Endothelial cell (in vitro differentiated cells): ENCODE measurements around the gene UBE2Q2. TPM values are rescaled to one million over a fixed set of nuclear protein-coding genes. Genes with fewer than 3 reads are reported as not detected.

Experiments
- DNase-seq: peaks from one replicate; pipeline ENCODE4 v3.0.0; 2021; ENCODE audit warnings: low spot score
- H3K27ac Mint-ChIP-seq: one replicate; pipeline ENCODE4 v1.8.0; 2021; ENCODE audit warnings: mixed read lengths, inconsistent platforms; ENCODE audit not compliant: unreplicated experiment
- H3K27me3 Mint-ChIP-seq: one replicate; pipeline ENCODE4 v1.8.0; 2021; ENCODE audit warnings: mild to moderate bottlenecking, moderate library complexity, mixed read lengths, inconsistent platforms; ENCODE audit not compliant: unreplicated experiment
- H3K36me3 Mint-ChIP-seq: one replicate; pipeline ENCODE4 v1.8.0; 2021; ENCODE audit warnings: mild to moderate bottlenecking, low read depth, mixed read lengths, inconsistent platforms; ENCODE audit not compliant: unreplicated experiment
- H3K4me1 Mint-ChIP-seq: one replicate; pipeline ENCODE4 v1.8.0; 2021; ENCODE audit warnings: mild to moderate bottlenecking, mixed read lengths, inconsistent platforms; ENCODE audit not compliant: unreplicated experiment
- H3K4me3 Mint-ChIP-seq: one replicate; pipeline ENCODE4 v1.8.0; 2021; ENCODE audit warnings: mild to moderate bottlenecking, mixed read lengths, inconsistent platforms; ENCODE audit not compliant: unreplicated experiment
- H3K9me3 Mint-ChIP-seq: one replicate; pipeline ENCODE4 v1.8.0; 2021; ENCODE audit warnings: mixed read lengths, inconsistent platforms; ENCODE audit not compliant: unreplicated experiment
- CTCF ChIP-seq: fragments of 200-600 bp; sonication (generic); IDR thresholded peaks from one replicate; pipeline ENCODE4 v1.5.0; 2021; ENCODE audit warnings: antibody characterized with exemption; ENCODE audit not compliant: unreplicated experiment
- total RNA-seq: library from RNA; stranded (reverse); fragmentation: NEBNext Ultra II Directional; extraction: Animal tissue kit (Norgen Biotek cat#: 25700); gene quantifications from one replicate; pipeline ENCODE4 v1.2.1, GENCODE V29; 2021; ENCODE audit not compliant: unreplicated experiment

The UBE2Q2 gene
- total RNA-seq, 1 donor from 2014 or later = 28.9 TPM

- no peak overlapping the region for H3K4me3 Mint-ChIP-seq
- no peak overlapping the region for H3K27ac Mint-ChIP-seq
- no peak for DNase-seq
- peaks cover 7% of the 10 kb centered on the region for H3K36me3 Mint-ChIP-seq
- H3K9me3 Mint-ChIP-seq = no peaks in the 10 kb centered on the region
- H3K4me1 Mint-ChIP-seq = peaks cover 26% of the 10 kb centered on the region
- H3K27me3 Mint-ChIP-seq = peaks cover 7% of the 10 kb centered on the region
- TF ChIP-seq CTCF = no peak
Measured at GRCh38 chr15:75891895-75892294, 48.6 kb downstream of the UBE2Q2 start.

- TF ChIP-seq CTCF = no peak
Measured at GRCh38 chr15:75895731-75896130, 52.5 kb downstream of the UBE2Q2 start.

GRCh38 chr15:75900577-75900976 lies 57.3 kb downstream of the UBE2Q2 start:
- H3K36me3 Mint-ChIP-seq = peaks cover 6% of the 10 kb centered on the region
- TF ChIP-seq CTCF = no peak
- peaks cover 34% of the 10 kb centered on the region for H3K4me1 Mint-ChIP-seq
- DNase-seq = no peak
- H3K4me3 Mint-ChIP-seq = no peak overlapping the region
- no peaks in the 10 kb centered on the region for H3K9me3 Mint-ChIP-seq
- H3K27ac Mint-ChIP-seq = no peak overlapping the region
- H3K27me3 Mint-ChIP-seq = peaks cover 14% of the 10 kb centered on the region

More at GRCh38 chr15:75895731-75896130, 52.5 kb downstream of the UBE2Q2 start:
- Mint-ChIP-seq H3K36me3 (peaks cover 7% of the 10 kb centered on the region), H3K4me3 (no peak overlapping the region), H3K27me3 (peaks cover 7% of the 10 kb centered on the region), H3K9me3 (no peaks in the 10 kb centered on the region), H3K27ac (peak overlapping the region; percentile 31), H3K4me1 (peaks cover 6% of the 10 kb centered on the region)
- no peak for DNase-seq

DNA sequence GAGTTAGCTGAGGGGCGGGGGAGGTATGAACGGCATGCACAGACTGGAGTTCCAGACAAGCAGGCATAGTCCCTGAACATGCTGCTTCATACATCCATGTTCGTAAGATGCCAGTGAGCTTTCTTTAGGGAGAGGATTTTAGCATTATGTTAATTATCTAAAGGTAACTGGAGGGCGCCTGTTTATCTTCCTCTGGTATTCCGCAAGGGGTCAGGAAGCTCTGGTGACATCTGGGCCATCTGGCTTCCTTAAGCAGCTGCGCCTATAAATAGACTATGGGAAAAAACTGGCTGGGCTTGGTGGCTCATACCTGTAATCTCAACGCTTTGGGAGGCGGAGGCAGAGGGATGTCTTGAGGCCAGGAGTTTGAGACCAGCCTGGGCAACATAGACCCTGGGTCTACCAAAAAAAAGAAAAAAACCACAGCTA lies 58.9 kb downstream of the UBE2Q2 start:
- no peak for TF ChIP-seq CTCF
- no peak for DNase-seq
- H3K9me3 Mint-ChIP-seq = no peaks in the 10 kb centered on the region
- peaks cover 12% of the 10 kb centered on the region for H3K27me3 Mint-ChIP-seq
- peaks cover 41% of the 10 kb centered on the region for H3K4me1 Mint-ChIP-seq
- H3K36me3 Mint-ChIP-seq = peaks cover 10% of the 10 kb centered on the region
- H3K4me3 Mint-ChIP-seq = peak overlapping the region; percentile 90
- peak overlapping the region; percentile 80 for H3K27ac Mint-ChIP-seq

DNA sequence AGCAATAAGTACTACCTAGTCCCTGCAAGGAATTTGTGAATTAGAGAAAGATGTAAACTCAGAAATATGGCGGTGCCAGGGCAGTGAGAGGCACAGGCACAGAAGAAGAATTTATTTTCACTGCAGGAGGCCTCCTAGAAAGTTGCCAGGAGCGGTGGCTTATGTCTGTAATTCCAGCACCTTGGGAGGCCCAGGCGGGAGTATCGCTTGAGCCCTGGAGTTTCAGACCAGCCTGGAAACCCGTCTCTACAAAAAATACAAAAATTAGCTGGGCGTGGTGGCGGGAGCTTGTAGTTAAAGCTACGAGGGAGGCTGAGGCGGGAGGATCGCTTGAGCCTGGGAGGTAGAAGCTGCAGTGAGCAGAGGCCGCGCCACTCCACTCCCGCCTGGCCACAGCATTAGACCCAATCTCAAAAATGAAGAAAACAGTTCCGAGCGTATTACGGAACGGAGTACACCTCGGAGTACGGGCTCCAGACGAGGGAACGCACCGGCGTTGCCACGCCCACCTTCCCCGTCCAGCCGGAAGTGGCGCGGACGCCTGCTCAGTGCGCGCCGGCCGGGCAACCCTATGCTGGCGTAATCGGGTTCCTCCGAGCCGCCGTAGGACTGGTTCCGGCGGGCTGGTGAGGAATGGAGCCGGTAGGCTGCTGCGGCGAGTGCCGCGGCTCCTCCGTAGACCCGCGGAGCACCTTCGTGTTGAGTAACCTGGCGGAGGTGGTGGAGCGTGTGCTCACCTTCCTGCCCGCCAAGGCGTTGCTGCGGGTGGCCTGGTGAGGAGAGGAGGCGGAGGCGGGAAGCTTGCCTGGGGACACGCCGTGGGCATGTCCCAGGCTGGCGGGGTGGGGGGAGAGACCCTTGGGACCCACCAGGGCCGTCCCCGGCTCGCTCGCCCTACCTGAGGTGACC lies 60.3 kb downstream of the UBE2Q2 start, which contains the start of gene FBXO22:
TSS of gene FBXO22 (plus strand) at position 548 of the 909 bp plus-strand sequence. CDS start at position 634, 86 bp downstream.
- Mint-ChIP-seq H3K9me3 (no peaks in the 10 kb centered on the region), H3K4me1 (peaks cover 41% of the 10 kb centered on the region), H3K27me3 (peaks cover 12% of the 10 kb centered on the region), H3K36me3 (peaks cover 10% of the 10 kb centered on the region), H3K4me3 (peak within 1 kb of the TSS; percentile 99), H3K27ac (peak within 1 kb of the TSS; percentile 91)
- no peak for TF ChIP-seq CTCF
- peak; percentile 87 for DNase-seq
